ENCODE measurements around the gene ZFHX2.
A peak's percentile ranks its signal among the peaks of the same experiment; 100 is the strongest.
"Not testable (repeated sequence)": the region's sequence is repeated elsewhere in the genome, so short reads cannot be mapped to it uniquely, and the experiment has no call there.

ZFHX2 gene

DNA sequence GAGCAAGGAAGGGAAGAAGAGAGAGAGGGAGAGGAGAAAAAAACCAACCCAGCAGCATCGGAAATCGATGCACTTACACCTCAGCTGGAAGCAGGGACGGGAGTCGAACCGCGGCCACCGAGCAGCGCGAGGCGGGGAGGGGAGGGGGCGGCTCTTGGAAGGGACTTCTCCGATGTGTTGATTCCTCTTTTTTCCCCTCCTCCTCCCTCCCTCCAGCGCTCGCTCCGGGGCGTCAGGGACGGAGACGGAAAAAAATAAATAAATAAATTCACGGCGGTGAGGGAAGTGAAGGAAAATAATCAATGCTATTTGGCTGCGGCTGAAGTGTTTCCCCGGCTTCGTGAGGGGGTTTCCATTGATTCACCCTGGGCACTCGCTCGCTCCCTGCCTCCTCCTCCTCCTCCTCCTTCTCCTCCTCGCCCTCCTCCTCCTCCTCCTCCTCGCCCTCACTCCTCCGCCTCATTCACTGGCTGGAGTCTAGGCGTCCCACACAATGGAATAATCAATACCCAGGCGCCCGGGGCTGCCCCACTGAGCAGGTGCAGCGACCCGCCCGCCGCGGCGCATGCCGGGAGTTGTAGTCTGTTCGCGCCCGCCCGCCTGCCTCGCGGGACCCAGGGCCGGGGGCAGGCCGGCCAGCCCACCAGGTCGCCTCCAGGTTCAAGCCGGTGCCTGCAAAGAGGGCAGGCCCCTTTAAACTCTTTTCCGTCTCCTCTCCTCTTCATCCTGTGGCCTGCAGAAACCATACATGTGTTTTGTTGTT, at the start of gene ZFHX2:
ZFHX2 (minus strand) TSS at position 500 of the 763 bp plus-strand sequence. CDS start 16,440 bp downstream, outside the sequence.
- DNase-seq (ENCODE audit: low read depth in 3 of 3, low spot score in 1 of 3), result peak; percentile 46 to 74 (median 50)

DNA sequence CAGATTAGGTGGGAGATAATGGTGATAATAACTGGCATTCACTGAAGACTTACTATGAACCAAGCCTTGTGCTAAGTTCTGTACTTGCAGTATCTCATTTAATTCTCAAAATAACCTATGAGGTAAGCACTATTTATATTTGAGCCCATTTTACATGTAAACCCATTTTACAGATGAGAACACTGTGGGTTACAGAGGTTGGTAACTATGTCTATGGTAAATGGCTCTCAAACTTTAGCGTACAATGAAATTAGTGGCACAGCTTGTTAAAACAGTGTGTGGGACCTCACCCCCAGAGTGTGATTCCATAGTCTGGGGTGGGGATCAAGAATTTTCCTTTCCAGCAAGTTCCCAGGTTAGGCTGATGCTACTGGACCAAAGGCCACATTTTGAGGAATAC, 49.2 kb upstream of the ZFHX2 start:
- no peak for DNase-seq (ENCODE audit: low read depth in 3 of 3, low spot score in 1 of 3)

DNA sequence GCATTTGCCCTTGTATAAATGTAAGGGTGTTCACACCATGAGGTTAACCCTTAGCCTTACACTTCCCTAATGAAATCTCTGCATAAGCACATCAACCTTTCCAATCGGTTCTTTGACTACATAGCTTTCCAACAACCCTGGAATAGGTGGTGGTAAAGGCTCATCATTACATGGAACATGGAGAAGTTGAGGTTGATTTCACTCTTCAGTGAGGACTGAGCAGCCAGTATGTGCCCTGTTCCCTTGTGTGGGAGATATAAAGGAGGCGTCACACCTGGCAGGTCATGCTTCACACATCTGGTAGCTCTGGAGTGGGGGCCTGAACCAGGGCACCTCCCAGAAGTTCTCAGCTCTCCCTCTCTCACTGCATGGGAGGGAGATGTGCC, 48.8 kb upstream of the ZFHX2 start:
- DNase-seq (ENCODE audit: low read depth in 3 of 3, low spot score in 1 of 3), result no peak

DNA sequence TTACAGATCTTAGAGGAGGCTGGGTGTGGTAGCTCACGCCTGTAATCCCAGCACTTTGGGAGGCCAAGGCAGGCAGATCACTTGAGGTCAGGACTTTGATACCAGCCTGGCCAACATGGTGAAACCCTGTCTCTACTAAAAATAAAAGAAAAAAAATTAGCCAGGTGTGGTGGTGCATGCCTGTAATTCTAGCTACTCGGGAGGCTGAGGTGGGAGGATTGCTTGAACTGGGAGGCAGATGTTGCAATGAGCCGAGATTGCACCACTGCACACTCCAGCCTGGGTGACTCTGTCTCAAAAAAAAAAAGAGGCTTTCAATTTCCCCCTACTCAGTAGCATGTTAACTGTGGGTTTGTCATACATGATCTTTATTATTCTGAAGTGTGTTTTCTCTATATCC, 42.6 kb upstream of the ZFHX2 start:
- not testable (repeated sequence) for DNase-seq (ENCODE audit: low read depth in 3 of 3, low spot score in 1 of 3)

DNA sequence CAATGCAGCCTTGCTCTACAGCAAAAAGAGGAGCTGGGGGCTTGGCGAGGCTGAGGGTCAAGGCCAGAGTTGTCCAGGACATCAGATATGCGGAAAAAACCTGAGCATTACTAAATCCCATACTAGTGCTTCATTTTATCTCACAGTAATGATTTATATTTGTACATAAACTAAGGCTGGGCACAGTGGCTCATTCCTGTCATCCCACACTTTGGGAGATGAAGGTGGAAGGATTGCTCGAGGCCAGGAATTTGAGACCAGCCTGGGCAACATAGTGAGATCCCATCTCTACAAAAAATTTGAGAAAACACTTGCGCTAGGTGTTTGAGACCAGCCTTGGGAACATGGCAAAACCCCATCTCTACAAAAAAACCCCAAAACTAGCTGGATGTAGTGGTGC, 38.6 kb upstream of the ZFHX2 start:
- DNase-seq (ENCODE audit: low read depth in 3 of 3, low spot score in 1 of 3), result no peak

DNA sequence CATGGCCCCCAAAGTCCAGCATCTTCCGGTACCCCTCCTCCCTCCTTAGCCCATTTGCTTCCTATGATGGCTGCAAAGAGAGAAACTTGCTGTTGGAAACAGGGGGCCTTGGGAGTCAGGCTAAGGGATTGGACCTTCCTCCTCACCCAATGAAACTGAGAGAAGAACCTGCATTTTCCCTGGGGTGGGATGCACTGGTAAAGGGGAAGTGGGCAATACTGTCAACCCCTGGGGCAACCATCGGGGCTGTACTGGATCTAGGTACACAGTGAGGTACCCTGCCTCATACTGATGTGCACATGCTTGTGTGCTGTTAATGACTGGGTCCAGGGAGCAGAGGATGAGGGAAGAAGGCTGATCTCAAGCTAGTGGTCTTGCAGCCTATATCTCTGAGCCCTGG, 38.0 kb upstream of the ZFHX2 start:
- DNase-seq (ENCODE audit: low read depth in 3 of 3, low spot score in 1 of 3), result no peak

DNA sequence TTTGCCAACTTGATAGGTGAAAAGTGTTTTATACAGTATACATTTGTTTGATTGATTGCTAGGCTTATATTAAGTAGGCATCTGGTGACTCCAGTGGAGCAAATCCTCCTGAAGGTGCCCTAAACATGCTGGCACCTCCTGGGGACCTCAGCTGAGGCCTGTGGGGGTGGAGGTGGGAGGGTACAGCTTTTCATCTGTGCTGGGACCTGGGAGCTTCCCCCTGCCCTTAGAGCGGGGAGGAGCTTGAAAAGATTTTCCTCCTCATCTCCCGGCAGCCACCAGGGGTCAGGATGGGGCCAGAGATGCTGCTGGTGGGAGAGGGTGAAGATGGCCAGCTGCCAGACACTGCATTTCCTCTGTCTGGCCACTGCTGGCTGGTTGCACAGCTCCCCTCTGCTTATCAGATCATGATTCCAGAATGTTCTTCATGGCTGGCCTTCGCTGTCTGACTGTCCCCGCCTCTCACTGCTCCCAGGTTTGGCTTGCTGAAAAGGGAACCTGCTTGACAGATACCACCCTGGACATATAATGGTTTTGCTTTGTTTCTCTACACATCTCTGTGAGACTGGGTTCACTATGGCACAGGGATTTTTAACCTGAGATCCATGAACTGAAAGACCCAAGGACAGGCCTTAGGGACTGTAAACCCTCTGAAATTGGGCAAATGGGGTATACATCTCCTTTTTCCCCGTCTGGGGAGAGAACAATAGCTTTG, 37.5 kb upstream of the ZFHX2 start:
- peak; percentile 59 to 60 (median 59) for DNase-seq (ENCODE audit: low read depth in 3 of 3, low spot score in 1 of 3)

DNA sequence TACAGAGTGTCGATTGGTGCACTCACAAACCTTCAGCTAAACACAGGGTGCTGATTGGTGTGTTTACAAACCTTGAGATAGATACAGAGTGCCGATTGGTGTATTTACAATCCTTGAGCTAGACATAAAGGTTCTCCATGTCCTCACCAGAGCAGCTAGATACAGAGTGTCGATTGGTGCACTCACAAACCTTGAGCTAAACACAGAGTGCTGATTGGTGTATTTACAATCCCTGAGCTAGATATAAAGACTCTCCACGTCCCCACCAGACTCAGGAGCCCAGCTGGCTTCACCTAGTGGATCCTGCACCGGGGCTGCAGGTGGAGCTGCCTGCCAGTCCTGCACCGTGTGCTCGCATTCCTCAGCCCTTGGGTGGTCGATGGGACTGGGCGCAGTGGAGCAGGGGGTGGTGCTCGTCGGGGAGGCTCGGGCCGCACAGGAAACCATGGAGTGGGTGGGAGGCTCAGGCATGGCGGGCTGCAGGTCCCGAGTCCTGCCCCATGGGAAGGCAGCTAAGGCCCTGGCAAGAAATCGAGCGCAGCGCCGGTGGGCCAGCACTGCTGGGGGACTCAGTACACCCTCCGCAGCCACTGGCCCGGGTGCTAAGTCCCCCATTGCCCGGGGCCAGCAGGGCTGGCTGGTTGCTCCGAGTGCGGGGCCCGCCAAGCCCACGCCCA, 33.1 kb upstream of the ZFHX2 start:
- DNase-seq (ENCODE audit: low read depth in 3 of 3, low spot score in 1 of 3), result not testable (repeated sequence)

DNA sequence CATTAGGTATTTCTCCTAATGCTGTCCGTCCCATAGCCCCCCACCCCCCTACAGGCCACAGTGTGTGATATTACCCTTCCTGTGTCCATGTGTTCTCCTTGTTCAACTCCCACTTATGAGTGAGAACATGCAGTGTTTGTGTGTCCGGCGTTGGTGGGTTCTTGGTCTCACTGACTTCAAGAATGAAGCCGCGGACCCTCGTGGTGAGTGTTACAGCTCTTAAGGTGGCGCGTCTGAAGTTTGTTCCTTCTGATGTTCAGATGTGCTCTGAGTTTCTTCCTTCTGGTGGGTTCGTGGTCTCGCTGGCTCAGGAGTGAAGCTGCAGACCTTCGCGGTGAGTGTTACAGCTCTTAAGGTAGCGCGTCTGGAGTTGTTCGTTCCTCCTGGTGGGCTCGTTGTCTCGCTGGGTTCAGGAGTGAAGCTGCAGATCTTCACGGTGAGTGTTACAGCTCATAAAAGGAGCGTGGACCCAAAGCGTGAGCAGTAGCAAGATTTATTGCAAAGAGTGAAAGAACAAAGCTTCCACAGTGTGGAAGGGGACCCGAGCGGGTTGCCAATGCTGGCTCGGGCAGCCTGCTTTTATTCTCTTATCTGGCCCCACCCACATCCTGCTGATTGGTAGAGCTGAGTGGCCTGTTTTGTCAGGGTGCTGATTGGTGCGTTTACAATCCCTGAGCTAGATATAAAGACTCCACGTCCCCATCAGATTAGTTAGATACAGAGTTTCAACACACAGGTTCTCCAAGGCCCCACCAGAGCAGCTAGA, 32.4 kb upstream of the ZFHX2 start:
- DNase-seq (ENCODE audit: low read depth in 3 of 3, low spot score in 1 of 3), result not testable (repeated sequence)

DNA sequence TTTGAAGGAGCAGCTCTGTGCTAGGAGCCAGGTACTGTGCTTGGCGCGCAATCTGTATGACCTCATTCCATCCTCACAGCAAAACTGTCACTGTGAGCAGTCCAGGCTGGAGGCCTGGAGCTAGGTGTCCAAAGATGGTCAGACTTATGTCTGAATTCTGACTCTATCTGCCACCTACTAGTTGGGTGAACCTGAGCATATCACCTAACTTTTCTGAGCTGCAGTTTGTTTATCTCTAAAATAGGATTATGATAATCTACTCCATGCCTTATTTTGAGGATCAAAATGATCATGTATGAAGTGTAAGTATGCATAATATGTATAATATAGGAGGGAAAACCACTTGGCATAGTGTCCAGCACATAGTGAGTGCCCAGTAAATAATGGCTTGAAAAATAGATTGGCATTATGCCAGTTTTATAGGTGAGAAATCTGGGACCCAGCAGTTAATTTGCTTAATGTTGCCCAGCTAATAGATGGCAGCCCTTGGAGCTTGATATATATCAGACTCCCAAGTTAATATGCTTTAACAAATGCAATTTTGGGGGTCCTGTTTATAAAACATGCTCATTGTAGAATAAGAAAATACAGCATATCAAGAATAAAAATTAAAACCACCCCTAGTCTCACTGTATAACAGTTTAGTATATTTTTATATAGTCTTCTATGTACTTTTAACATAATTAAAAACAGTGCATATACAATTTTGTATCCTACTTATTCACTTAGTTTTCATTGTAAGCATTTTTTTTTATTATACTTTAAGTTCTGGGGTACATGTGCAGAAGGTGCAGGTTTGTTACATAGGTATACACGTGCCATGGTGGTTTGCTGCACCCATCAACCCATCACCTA, 31.6 kb upstream of the ZFHX2 start:
- no peak for DNase-seq (ENCODE audit: low read depth in 3 of 3, low spot score in 1 of 3)

DNA sequence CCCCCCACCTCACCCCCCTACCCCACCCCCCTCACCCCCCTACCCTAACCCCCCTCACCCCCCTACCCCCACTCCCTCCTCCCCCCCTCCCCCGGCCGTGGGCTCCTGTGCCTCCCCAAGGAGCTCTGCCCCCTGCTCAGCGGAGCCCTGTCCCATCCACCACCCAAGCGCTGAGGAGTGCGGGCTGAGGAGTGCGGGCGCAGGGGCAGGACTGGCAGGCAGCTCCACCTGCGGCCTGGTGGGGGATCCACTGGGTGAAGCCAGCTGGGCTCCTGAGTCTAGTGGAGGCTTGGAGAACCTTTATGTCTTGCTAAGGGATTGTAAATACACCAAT, 29.4 kb upstream of the ZFHX2 start:
- DNase-seq (ENCODE audit: low read depth in 3 of 3, low spot score in 1 of 3), result no peak

DNA sequence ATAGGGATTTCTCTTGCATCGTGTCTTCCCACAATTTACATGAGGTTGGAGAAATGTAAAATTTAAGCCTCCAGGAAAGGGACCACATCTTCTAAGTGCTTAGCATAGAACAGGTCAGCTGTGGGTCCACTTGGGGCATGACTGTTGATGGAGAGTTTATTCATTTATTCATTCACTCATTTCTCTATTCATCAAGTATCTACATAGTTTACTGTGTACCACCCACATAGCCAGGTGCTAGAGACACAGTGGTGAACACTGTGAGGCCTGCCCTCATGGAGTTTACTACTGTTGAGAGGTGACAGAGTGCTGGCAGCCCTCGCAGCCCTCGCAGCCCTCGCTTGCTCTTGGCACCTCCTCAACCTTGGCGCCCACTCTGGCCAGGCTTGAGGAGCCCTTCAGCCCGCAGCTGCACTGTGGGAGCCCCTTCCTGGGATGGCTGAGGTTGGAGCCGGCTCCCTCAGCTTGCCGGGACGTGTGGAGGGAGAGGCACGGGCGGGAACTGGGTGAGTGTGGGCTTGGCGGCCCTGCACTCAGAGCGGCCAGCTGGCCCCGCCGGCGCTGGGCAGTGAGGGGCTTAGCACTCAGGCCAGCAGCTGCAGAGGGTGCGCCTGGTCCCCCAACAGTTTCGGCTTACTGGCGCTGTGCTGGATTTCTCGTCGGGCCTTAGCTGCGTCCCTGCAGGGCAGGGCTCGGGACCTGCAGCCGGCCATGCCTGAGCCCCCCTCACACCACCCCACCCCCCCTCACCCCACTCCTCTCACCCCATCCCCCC, 28.8 kb upstream of the ZFHX2 start:
- no peak for DNase-seq (ENCODE audit: low read depth in 3 of 3, low spot score in 1 of 3)

DNA sequence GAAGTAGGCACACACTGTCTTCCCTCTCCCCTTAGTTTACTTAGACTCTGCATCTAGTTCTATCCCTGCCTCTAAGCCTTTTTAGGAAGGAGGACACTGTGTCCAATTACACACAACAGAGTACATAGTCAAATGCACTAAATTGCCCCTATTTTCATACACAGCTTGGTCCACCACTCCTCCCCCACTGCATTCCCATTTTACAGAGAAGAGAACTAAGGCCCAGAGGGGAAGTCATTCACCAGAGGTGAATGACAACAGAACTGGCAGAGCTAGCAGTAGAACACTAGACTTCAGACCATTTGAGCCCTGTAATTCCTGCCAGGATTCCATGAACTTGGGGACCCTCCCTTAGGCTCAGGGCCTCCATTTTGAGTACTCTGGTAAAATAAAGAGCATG, 28.2 kb upstream of the ZFHX2 start:
- no peak for DNase-seq (ENCODE audit: low read depth in 3 of 3, low spot score in 1 of 3)

DNA sequence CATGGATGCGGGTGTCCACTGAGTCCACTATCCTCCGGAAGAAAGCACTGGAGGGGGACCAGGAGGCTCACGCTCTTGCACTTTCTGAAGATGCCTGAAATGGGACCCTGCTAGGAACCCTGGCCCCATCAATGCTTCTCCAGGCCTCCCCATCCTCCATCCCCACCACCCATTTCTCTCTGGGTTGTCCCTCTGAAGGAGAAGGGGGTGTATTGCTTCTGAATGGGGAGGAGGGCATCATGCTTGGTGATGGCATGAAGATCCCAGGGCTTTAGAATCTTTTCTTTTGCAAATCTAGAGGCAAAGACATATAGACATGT, 27.7 kb upstream of the ZFHX2 start:
- no peak for DNase-seq (ENCODE audit: low read depth in 3 of 3, low spot score in 1 of 3)

DNA sequence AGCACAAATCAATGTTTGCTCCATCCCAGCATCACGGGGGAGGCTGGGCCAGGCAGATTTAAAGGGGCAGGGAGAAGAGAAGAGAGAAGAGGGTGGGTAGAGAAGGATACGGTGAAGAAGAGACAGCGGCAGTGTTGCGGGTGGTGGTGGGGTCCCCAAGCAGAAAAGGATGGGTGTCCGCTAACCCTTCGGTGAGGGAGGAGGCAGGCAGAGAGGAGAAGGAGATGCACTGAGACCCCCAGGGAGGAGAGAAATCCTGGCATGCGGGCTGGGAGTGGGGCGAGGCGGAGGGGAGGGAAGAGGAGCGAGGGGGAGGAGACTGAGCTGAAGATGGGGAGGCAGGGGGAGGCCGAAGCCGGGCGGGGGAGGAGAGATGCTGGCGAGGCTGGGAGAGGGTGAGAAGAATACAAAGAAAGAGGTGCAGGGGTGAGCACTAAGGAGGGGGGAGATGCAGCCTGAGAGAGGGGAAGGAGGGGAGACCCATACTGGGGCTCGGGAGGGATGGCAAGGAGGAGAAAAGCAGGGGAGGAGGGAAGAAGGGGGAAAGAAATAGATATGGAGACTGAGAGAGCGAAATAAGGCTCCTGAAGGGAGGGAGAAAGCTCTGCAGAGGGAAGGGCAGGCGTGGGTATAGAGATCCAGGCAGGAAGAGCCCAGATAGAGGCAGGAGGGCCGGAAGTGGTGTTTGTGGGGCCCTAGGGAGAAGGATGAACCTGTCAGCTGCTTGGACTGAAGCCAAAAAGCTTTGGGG, 27.2 kb upstream of the ZFHX2 start, which contains the start of gene JPH4:
JPH4 (minus strand) TSS at position 231 of the 751 bp plus-strand sequence. CDS start 1,337 bp downstream, outside the sequence.
- DNase-seq (ENCODE audit: low read depth in 3 of 3, low spot score in 1 of 3), result no peak

DNA sequence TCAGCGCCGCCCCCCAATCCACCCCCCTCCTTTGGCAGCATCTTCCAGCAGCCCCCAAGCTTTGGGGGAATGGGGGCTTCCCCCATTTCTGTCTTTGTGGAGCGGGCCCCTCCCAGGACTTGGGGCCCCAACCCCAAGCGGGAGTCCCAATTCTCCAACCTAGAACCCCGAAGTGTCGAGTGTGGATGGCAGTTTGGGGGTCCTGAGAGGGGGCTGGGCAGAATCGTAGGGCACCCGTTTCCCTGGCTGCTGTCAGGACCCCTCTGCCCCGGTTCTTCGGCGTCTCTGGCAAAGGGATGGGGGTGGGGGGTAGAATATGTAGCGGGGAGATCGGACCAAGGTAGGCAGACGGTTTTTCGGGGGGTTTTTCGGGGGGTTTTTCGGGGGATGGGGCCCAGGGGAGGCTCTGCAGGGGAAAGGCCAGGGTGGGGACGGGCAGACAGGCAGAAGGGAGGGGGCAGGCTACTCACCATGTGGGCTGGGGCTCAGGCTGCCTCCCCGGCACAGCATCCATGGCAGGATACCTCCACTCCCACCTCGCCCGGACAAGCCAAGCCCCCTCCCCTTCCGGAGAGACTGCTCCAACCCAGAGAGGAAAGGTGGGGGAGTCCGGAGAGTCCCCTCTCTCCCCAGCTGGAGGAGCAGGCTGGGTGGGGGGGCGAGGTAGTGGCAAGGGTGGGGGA, 26.3 kb upstream of the ZFHX2 start:
- DNase-seq (ENCODE audit: low read depth in 3 of 3, low spot score in 1 of 3), result no peak

DNA sequence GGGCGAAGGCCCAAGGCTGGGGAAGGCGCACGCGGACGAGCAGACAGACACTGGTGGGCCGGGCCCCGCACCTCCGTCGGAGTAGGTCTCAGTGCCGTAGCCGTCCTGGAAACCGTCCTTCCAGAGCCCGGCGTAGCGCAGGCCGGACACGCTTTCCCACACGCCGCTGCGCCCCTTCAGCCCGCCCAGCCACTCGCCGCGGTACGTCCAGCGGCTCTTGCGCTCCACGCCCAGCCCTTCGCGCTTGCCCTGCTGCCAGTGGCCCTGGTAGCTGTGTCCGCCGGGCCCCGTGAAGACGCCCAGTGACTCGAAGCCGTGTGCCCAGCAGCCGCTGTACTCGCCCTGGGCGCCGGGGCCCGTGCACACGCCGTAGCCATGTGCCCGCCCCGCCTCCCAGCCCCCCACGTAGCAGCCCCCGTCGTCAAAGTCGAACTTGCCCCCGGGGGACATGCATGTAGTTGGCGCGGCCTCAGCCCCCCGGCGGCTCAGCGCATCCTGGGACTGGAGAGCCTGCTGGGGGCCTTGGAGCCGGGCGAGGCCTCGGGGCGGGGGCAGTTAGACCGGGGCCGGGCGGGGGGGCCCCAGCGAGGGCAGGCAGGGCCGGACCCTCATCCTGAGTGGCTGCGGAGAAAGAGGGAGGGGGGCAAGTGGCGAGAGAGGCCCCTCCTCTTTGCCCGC, 25.6 kb upstream of the ZFHX2 start:
- no peak for DNase-seq (ENCODE audit: low read depth in 3 of 3, low spot score in 1 of 3)

All from stimulated activated CD4-positive, alpha-beta T cell treated with anti-CD3 and anti-CD28 coated beads, TNF-alpha, amount 100 ng/mL, for 1 hour (primary cell).